GM21381 (cell line): ENCODE results near the gene SPTBN1.
A peak's percentile ranks its signal among the peaks of the same experiment; 100 is the strongest.
"Not testable (repeated sequence)": the region's sequence is repeated elsewhere in the genome, so short reads cannot be mapped to it uniquely, and the experiment has no call there.

Experiments used
- ATAC-seq: cut with Tn5 transposase; IDR thresholded peaks from one replicate; pipeline ENCODE4 v1.9.1; 2021; ENCODE audit warnings: mild to moderate bottlenecking, moderate library complexity; ENCODE audit not compliant: unreplicated experiment

SPTBN1 gene

DNA sequence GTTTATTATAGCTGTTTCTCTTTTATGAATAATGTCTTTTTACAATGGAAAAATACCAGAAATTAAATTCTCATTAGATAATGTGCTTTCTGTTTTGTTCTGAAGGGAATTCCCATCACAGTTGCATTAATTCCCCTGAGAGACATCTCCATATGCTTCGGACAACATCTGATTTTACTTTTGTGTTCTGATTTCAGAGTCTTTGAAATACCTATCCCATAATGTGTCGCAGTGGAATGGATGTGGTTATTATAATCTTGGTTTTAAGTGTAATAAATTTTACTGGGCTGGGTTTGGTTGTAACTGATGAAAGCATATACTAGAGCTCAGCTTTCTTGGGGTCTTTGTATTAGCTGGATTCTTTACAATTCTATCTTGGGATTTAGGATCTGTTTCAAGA lies 12.5 kb downstream of the SPTBN1 start:
- ATAC-seq = no peak

GRCh38 chr2:54469484-54470053 lies 13.4 kb downstream of the SPTBN1 start:
- ATAC-seq = no peak

DNA sequence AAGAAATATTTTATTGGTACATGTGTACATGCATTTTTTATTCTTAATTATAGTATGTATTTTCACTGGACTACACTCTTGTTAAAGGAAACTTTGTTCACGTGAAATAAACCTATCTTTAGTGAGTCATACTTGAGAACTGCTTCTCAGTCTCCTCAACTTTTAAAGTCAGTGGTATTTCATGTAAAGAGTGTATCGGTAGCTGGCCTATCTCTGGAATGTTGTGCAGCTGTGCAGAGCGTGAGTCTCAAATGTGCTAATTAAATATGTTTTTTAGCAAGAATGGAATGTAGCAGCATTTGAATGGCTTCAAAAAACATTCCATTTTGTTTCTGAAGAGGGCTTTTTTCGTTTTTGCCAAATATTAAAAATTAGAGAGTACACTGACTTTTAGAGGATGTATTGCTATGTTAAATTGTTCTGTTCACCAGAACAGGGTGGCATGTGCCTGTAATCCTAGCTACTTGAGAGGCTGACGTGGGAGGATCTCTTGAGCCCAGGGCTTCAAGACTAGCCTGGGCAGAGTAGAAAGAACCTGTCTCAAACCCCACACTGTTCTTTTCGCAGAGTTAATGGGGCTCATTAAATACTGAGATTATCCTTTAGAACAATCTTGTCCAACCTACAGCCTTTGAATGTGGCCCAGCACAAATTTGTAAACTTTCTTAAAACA lies 14.3 kb downstream of the SPTBN1 start:
- ATAC-seq = no peak

- ATAC-seq = peak; percentile 62
Observed at GRCh38 chr2:54471221-54471711, 15.1 kb downstream of the SPTBN1 start.

DNA sequence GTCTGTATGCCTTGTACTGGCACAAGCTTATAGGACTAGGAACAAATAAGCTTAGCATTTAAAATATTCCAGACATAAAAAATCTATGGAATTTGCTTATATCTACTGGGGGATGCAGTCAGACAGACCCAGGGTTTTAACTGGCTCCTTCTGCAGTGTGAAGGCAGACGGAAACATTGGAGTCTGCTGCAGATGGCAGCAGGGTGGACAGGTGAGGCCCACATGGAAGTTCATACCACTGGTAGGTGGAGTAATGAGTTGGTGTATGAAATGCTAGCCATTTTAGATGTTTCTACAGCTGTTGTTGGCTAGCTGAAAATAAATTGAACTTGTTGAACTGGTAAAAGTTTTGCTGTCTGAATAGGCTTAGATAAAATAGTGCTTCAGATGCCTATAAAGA lies 17.7 kb downstream of the SPTBN1 start:
- ATAC-seq = no peak

DNA sequence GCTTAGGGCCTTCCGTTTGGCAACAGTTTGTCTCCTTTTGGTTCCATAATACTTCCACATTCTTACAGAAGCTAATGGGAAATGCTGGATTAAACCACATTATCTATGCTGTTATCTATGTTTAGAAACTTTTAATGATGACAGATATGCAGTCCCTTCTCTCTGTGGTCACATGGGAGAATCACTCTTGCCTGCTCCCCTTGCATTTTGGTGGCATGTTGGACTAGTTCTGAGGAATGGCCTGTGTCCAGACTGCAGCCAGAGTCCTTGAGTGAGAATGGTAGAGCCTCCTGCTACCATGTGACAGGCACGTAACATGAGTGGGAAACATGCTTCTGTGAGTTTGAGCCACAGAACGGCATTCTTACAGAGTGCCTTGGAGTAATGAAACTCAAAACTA lies 19.2 kb downstream of the SPTBN1 start:
- no peak for ATAC-seq

DNA sequence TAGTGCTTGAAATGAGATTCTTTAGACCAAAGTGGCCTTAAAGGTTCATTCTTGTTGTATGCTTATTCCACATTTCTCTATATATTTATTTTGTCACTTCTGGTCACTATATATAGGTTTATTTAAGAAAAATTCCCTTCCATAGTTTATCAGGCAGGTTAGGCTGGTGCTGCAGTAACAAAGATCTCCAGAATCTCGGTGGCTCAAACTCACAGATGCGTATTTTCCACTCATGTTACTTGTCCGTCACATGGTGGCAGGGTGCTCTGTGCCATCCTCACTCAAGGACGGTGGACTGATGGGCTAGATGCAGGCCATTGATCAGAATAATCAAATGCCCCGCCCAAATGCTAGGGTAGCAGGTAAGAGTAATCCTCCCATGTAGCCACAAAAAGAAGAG lies 19.8 kb downstream of the SPTBN1 start:
- no peak for ATAC-seq

- no peak for ATAC-seq
Observed at GRCh38 chr2:54476852-54477251, 20.7 kb downstream of the SPTBN1 start.

DNA sequence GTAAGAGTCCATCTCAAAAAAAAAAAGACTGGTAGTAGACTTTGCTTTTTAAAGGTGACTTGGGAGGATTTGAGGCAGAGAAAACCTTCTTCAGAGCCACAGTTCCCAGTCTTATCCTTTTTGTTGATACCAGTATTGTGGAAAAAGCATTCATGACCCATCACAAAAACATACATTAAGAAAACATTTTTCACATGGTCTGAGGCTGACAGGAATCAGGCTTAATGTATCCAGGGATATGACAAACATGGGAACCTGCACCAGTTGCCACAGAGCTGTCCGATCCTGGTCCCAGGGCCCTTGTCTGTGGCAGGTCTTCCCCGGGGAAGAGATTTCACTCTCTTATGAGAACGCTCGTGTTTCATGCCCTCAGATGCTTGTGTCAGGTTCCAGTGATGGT lies 21.8 kb downstream of the SPTBN1 start:
- no peak for ATAC-seq

DNA sequence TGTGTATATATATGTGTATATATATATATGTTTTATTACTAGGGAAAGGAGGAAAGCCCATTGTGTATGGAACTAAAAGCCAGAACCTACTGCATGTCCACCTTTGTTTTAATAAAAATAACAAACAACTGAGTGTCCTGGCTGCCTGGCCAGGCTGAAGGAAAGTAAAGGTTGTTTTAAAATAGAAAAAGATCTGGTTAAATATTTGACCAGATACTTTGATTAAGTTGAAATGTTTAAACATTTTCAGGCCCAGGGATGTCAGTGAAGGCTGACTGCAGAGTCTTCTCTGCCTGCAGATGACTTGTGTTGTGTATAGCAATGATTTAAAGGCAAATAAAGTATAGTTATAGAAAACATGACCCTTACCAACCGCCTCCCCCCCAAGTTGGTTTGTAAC lies 22.8 kb downstream of the SPTBN1 start:
- no peak for ATAC-seq

- no peak for ATAC-seq
Observed at GRCh38 chr2:54479424-54479823, 23.3 kb downstream of the SPTBN1 start.

DNA sequence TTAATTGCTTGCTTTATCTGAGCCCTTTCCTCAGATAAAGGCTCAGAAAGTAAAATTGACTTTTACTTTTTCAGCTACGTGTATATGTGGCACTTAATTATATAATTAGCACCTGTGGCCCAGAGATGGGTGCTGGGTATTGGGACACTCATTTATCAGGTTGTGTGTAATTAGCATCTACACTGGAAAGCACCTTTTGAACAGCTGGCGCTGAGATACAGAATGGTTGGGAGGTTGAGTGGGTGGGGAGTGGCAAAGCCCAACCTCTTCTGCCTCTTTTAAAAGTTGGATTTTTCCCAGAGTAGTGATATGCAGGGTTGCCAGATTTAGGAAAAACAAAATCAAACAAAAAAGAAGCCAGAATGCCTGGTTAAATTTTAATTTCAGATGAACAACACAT lies 23.9 kb downstream of the SPTBN1 start:
- no peak for ATAC-seq

GRCh38 chr2:54481686-54482085 lies 25.6 kb downstream of the SPTBN1 start:
- no peak for ATAC-seq

GRCh38 chr2:54482715-54483114 lies 26.6 kb downstream of the SPTBN1 start:
- ATAC-seq = no peak

GRCh38 chr2:54483426-54483825 lies 27.3 kb downstream of the SPTBN1 start:
- ATAC-seq = no peak

GRCh38 chr2:54485756-54486155 lies 29.6 kb downstream of the SPTBN1 start:
- not testable (repeated sequence) for ATAC-seq

DNA sequence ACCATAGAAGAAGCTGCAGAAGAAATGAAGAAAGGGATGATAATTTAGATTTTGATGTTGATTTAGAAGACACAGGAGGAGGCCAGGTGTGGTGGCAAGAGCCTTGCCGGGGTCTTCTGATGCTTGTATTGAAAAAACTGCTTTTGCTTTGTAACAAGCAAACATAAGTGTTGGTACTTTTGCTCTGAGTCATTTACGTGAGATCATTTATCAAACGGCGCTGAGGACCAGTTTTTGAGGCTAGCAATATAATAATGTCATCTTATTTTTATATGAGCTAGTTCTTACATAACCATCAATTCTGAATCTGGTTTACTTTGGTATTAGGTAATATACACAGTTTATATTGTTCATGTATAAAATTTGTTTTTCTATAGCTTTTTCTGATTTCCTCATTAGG lies 30.6 kb downstream of the SPTBN1 start:
- no peak for ATAC-seq

DNA sequence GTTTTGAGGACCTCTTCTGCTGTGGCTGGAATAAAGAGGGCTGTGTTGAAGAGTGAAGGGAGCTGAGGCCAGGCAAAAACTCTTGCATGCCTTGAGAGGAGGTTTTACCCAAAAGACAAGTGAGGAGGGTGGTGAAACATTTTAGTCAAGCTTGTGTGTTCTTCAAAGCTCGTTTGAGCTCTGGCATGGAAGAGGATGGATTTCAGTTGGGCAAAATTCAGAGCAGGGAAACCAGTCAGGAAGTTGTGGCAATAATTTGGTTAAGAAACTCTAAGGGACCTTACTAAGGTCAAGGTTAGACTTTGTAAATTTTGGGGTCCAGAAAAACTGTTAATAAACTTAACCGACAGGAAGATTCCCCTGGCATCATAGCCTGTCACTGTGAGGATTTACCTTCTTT lies 34.7 kb downstream of the SPTBN1 start:
- ATAC-seq = no peak

DNA sequence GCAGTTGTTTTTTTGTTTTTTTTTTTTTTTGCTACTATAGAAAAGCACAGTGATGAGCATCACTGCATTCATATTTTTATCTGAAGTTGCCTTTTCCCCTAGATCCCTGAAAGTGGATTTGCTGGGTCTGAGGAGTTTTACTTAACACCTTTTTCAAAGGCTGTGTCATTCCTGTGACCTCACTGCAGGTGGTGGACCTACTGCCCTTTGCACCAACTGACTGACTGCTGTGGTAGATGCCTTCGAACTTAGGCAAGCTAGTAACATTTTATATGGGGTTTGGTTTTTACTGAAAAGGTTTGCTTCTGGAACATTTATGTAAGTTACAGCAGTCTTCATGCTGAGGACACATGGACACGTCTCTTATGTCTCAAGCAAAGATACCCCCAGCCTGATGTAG lies 36.2 kb downstream of the SPTBN1 start:
- no peak for ATAC-seq

DNA sequence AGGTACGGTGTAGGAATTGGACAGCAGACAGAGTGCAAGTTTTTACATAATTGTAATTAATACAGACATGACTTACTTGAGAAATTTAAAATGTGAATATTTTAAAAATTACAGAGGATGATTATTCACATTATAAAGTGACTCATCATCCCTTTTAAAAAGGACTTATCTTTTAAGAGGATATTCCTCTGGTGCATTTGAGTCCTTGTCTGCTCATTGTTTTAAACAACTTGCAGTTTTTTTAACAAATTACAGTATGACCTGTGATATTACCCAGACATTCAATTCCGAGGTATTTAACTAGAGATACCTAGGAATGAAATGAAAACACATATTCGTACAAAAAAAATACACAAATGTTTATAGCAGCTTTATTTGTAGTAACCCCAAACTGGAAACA lies 38.0 kb downstream of the SPTBN1 start:
- ATAC-seq = no peak

DNA sequence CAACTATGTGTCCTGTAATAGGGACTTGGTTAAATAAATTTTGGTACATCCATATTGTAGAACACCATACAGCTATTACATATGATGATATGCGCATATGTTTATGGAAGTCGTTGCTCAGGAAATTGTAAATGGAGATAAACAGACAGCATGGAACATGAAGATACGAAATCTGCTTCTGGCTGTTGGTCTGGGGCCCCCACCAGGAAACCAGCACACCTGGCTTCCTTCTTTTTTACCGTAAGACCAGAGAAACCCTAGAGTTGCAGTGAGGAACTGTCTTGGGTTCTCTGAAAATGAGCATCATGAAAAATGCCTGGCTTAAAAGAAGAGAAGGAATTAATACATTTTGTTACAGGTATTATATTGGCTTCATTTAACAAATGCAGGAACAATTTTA lies 40.8 kb downstream of the SPTBN1 start:
- ATAC-seq = no peak

GRCh38 chr2:54497763-54498680 lies 41.9 kb downstream of the SPTBN1 start:
- ATAC-seq = no peak
